Choroid plexus epithelial cell (primary cell): ENCODE measurements around the gene GUCY2D.

Source experiments
- DNase-seq: peaks from one replicate; pipeline ENCODE4 v3.0.0-alpha.2; 2010; ENCODE audit warnings: low read depth
- H3K4me3 ChIP-seq: 2 replicates; pipeline ENCODE4 v1.5.1; 2011; ENCODE audit warnings: low read depth, mild to moderate bottlenecking, control low read depth, low read length, moderate library complexity
- TF ChIP-seq, protein P1 (sequence below): conservative IDR thresholded peaks from 2 replicates; pipeline ENCODE4 v1.5.1; 2011; ENCODE audit warnings: low read depth, mild to moderate bottlenecking, control low read depth, inconsistent platforms, low read length, moderate library complexity

The GUCY2D gene

DNA sequence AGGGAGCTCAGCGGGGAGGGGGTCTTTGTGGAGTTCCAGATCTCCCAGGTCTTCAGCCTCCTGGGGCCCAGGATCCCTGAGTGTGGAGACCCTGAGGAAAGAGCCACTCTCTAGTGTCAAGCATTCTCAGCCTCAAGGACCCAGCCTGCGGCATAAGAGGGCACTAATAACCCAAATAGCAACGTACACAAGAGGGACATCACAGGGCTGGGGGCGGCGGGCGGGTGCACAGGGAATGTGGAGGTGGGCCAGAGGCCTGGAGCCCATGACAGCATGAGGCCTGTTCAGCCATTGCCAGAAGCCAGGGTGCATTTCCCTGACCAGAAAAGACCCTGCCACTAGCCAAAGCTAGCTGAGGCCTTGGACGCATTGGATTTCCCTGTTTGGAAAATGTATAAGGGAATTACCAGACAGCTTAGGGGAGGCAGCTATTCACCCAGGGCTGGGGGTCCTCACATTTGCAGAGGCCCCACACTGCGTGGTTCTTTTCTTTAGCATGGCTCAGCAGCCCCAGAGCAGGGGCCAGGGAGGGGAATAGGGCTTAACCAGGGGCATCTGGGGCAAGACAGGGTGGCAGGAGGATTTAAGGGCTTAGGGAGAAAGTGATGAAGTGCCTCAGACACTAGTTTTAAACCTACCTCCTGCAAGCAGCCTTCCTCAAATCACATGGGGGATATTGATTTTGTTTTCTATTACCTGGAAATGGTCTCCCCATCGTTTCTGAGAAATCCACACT lies 22.9 kb downstream of the GUCY2D start:
- H3K4me3 ChIP-seq: no peak overlapping the region
- DNase-seq: no peak
- TF ChIP-seq, protein P1, sequence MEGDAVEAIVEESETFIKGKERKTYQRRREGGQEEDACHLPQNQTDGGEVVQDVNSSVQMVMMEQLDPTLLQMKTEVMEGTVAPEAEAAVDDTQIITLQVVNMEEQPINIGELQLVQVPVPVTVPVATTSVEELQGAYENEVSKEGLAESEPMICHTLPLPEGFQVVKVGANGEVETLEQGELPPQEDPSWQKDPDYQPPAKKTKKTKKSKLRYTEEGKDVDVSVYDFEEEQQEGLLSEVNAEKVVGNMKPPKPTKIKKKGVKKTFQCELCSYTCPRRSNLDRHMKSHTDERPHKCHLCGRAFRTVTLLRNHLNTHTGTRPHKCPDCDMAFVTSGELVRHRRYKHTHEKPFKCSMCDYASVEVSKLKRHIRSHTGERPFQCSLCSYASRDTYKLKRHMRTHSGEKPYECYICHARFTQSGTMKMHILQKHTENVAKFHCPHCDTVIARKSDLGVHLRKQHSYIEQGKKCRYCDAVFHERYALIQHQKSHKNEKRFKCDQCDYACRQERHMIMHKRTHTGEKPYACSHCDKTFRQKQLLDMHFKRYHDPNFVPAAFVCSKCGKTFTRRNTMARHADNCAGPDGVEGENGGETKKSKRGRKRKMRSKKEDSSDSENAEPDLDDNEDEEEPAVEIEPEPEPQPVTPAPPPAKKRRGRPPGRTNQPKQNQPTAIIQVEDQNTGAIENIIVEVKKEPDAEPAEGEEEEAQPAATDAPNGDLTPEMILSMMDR: no peak

DNA sequence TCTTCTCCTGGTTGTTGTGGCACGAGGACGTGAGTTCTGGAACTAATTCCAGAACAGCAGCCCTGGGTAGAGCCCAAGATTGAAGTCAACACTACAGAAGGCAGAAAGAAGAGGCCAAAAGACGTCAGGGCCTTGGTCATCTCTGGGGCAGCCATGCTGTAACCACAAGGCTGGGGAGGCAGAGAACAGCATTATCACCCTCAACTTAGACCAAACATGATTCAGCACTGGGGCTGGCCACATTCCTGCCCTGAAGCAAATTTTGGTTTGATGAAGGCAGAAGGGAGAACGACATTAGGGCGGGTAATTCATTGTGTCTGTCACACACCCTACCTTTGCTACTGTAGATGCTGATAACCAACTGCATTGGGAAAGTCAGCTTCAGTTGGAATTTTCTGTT lies 26.7 kb downstream of the GUCY2D start:
- TF ChIP-seq, protein P1: no peak
- DNase-seq: no peak

DNA sequence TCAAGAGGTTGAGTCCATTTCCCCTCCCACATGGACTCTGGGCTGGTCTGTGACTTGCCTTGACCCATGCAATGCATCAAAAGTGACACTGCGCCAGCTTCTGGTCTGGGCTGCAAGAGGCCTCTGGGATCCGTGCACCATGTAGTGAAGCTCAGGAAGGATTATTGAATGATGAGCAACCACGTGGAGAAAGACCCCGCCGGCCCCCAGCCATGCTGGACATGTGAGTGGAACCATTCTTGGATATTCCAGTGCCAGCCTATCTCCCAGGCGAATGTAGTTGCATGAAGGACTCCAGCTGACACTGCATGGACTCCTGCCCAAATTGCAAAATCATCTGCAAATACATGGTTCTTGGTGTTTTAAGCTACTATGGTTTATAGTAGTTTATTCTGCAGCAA lies 28.8 kb downstream of the GUCY2D start:
- no peak overlapping the region for H3K4me3 ChIP-seq
- TF ChIP-seq, protein P1: no peak
- no peak for DNase-seq

More for the DNA sequence above, 26.7 kb downstream of the GUCY2D start:
- no peak overlapping the region for H3K4me3 ChIP-seq

DNA sequence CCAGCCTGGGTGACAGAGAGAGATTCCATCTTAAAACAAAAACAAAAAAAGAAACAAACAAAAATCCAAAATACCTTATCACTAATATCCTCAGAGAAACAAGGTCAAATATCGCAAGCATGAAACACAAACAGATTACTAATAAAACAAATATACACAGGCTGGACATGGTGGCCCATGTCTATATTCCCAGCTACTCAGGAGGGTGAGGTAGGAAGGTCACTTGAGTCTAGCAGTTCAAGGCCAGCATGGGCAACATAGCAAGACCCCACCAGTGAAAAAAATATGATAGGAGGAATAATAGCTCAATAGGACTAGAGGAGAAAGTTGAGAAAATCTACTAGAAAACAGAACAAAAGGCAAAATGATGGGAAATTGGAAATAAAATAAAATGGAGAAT lies 29.5 kb downstream of the GUCY2D start:
- no peak overlapping the region for H3K4me3 ChIP-seq
- TF ChIP-seq, protein P1: no peak
- no peak for DNase-seq

DNA sequence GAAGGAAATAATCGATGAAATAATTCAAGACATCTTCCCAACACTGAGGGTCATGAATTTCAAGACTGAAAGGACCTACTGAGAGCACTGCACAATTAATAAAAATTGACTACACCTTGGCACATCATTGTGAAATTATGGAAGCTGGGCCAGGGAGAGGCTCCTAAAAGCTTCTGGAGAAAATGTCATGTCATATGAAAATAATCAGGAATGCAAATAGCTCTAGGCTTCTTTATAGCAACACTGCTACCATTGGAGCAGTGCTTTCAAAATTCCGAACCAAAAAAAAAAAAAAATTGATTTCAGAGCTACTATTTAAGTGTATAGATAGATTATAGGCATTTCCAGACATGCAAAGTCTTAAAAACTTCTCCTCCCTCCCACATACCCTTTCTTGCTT lies 30.0 kb downstream of the GUCY2D start:
- TF ChIP-seq, protein P1: no peak
- DNase-seq: no peak
- H3K4me3 ChIP-seq: no peak overlapping the region

DNA sequence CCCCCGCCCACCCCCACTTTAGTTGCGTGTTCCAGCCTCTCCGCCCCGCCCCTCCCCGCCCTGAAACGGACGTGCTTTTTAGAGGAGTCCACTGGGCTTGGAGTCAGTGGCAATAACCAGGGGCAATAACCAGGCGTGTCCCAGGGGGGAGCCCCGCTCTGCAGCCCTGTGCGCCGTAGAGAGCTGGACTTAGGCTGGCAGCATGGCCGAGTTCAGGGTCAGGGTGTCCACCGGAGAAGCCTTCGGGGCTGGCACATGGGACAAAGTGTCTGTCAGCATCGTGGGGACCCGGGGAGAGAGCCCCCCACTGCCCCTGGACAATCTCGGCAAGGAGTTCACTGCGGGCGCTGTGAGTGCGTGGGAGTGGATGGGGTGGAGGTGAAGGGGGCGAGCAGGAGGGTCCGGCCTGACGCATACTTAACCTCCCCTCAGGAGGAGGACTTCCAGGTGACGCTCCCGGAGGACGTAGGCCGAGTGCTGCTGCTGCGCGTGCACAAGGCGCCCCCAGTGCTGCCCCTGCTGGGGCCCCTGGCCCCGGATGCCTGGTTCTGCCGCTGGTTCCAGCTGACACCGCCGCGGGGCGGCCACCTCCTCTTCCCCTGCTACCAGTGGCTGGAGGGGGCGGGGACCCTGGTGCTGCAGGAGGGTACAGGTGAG lies 36.7 kb downstream of the GUCY2D start, which contains the start of gene ALOX15B:
Gene ALOX15B, plus strand, starts transcription at position 106 of the 657 bp plus-strand sequence. Its CDS starts 97 bp downstream, at position 203.
- no peak for DNase-seq
- H3K4me3 ChIP-seq: peak within 1 kb of the TSS; percentile 49
- TF ChIP-seq, protein P1: no peak
